Frontal cortex (tissue), 4 donors: Measurements from ENCODE around the gene TSHR. TPM values are rescaled to one million over a fixed set of nuclear protein-coding genes. Genes with fewer than 3 reads are reported as not detected.
"Not testable (repeated sequence)": the region's sequence is repeated elsewhere in the genome, so short reads cannot be mapped to it uniquely, and the experiment has no call there.

Experiments used
- DNase-seq, 2 donors: peaks; one replicate each; pipeline ENCODE4 v3.0.0; 2012; ENCODE audit warnings: low spot score in 2 of 2
- FAIRE-seq: peaks from 2 replicates; lab custom pipeline; 2012; peaks lifted over from hg19 to GRCh38; lab: Jason Lieb, UNC
- total RNA-seq: library from RNA; depleted of rRNA; stranded (reverse); fragments of >200 nt; gene quantifications from one replicate; pipeline ENCODE4 v1.2.3, GENCODE V29; 2014
- donor health status: control.
- donor health status: control.
- donor health status: control.

TSHR gene
- total RNA-seq, 1 donor from 2014 or later = 0.41 TPM

GRCh38 chr14:81055971-81056370, 100.5 kb downstream of the TSHR start:
- DNase-seq (no peak), FAIRE-seq (no peak)

- DNase-seq (no peak), FAIRE-seq (no peak)
Observed at GRCh38 chr14:81062380-81062779, 107.0 kb downstream of the TSHR start.

GRCh38 chr14:81062816-81063215, 107.4 kb downstream of the TSHR start:
- DNase-seq (no peak), FAIRE-seq (no peak)

DNA sequence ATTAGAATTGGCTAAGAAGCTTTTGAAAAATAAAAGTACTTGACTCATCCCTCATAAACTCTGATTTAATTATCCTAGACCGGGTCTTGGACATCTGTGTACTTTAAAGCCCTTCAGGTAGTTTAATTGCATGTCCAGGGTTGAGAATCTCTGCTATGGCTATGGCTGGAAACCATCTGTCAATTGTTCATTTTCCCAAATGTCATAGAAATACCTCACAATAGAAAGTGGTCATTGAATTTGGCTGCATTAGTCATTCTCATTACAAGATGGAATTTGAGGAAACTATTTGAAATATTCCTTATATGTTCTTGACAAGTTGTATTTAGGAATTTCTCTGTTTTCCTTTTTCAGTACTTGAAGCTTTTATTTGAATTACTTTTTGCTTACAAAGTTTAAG, 111.3 kb downstream of the TSHR start:
- no peak for DNase-seq
- no peak for FAIRE-seq

- FAIRE-seq (no peak), DNase-seq (no peak)
Observed at GRCh38 chr14:81067156-81067555, 111.7 kb downstream of the TSHR start.

- no peak for DNase-seq
- FAIRE-seq = no peak
Observed at GRCh38 chr14:81068176-81068782, 112.9 kb downstream of the TSHR start.

GRCh38 chr14:81070511-81070910, 115.1 kb downstream of the TSHR start:
- DNase-seq (no peak), FAIRE-seq (no peak)

DNA sequence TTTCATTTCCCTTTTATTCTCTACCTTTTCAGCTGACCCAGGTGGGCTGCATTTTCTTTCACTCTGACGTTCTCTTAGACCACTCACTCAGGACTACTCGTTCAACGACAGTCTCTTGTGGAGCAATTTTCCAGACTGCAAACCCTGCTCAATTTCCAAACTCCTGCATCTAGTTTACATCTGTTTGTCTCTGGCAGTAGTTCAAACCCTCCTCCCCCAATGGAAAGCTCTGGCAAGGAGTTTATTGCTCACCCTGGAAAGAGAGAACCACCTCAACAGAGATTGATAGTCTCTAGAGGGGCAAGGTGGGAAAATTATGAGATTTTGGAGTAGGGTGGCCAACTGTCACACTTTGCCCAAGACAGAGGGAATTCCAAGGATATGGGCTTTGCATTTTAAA, 130.2 kb downstream of the TSHR start:
- DNase-seq (no peak), FAIRE-seq (no peak)

GRCh38 chr14:81087230-81087629, 131.8 kb downstream of the TSHR start:
- no peak for FAIRE-seq

GRCh38 chr14:81091139-81091538, 135.7 kb downstream of the TSHR start:
- DNase-seq (no peak), FAIRE-seq (no peak)

More at GRCh38 chr14:81087230-81087629, 131.8 kb downstream of the TSHR start:
- no peak for DNase-seq

DNA sequence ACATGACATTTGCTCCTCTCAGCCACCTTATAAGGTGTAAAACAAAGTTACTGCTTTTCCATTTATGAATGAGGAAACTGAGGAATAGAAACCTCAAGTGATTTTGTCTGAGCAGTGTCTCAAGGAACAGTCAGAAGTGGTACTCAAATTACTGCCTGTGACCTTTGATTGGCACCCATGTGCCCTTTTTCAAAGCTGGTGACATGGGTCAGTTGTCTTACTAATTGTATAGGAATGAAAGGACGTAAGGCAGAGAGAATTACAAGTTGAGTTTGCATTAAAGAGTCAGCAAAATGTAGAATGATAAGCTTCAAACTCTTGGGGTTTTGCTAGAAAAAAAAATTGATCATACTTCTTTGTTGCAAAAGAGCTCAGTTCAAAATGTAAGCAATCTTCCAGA, 136.2 kb downstream of the TSHR start:
- FAIRE-seq = no peak
- DNase-seq = no peak

DNA sequence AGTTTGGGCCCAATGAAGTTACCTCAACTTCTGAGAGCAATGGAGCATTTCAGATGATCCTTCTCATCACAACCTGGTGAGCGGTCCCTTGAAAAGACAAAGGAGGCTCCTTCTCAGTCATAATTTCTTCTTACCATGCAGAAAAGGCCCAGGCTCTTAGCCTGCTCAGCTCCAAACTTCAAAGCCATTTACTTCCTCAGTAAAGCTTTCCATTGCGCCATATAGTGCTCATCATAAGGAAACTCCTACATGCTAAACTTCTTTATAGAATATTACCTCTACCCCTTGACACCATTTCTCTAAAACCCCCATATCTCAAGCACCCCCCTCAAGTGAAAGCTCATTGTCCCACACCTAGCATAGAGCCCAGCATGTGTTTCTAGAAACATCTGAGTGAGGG, 138.2 kb downstream of the TSHR start:
- DNase-seq (no peak), FAIRE-seq (no peak)

DNA sequence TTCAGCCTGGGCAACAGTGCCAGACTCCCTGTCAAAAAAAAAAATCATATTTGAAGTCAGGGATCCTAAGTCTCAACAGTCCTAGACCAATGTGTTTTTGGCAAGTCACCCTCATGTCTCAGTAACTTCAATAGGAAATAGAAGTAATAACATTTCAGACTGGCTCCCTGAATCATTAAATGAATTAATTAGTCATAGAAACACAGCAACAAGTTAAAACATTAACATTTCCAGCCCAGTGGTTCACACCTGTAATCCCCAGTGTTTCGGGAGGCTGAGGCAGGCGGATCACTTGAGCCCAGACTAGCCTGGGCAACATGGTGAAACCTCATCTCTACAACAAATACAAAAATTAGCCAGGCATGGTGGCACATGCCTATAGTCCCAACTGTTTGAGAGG, 140.1 kb downstream of the TSHR start:
- FAIRE-seq (no peak), DNase-seq (no peak)

GRCh38 chr14:81096656-81097055, 141.2 kb downstream of the TSHR start:
- no peak for FAIRE-seq
- no peak for DNase-seq

- FAIRE-seq (no peak), DNase-seq (no peak)
Observed at GRCh38 chr14:81102217-81102616, 146.8 kb downstream of the TSHR start.

GRCh38 chr14:81103443-81103842, 148.0 kb downstream of the TSHR start:
- no peak for DNase-seq
- no peak for FAIRE-seq

DNA sequence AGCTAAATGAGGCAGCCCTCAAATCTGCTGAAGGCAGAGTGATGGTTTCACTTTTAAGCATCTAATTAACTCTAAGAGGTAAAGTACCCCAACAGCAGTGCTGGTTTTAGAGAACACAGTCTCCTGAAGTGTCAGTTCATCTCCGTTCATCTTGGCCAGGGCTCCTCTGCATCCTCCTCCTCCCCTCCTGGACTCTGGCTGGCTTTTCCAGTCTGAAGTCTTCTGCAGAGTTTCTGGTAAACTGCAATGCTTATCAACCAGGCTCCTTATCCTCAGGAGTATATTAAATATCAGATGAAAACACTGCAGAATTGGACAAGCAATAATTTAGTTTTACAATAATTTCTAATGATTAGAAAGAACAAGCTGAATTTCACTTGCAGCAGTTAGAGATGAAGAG, 150.0 kb downstream of the TSHR start:
- DNase-seq = no peak
- no peak for FAIRE-seq

DNA sequence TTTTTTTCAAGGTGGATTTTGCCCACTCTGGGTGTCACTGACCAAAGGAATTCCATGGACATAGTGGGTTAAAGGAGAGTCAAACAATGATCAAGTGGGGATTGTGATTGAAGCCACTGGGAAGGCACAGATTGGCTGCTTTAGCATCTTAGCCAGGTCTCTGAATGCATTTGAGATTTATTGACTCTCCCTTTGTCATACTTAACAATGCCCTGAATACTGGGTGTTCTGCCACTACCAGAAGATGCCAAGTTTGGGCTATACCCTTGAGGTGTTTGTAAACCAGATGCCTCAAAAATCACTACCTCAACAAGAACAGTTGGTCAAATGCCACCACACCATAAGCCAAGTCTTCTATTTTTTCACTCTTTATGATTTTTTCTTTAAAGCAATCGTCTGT, 150.5 kb downstream of the TSHR start:
- no peak for DNase-seq
- no peak for FAIRE-seq

- FAIRE-seq = no peak
- no peak for DNase-seq
Observed at GRCh38 chr14:81110186-81110585, 154.8 kb downstream of the TSHR start.

- FAIRE-seq (no peak), DNase-seq (no peak)
Observed at GRCh38 chr14:81113176-81113575, 157.8 kb downstream of the TSHR start.

DNA sequence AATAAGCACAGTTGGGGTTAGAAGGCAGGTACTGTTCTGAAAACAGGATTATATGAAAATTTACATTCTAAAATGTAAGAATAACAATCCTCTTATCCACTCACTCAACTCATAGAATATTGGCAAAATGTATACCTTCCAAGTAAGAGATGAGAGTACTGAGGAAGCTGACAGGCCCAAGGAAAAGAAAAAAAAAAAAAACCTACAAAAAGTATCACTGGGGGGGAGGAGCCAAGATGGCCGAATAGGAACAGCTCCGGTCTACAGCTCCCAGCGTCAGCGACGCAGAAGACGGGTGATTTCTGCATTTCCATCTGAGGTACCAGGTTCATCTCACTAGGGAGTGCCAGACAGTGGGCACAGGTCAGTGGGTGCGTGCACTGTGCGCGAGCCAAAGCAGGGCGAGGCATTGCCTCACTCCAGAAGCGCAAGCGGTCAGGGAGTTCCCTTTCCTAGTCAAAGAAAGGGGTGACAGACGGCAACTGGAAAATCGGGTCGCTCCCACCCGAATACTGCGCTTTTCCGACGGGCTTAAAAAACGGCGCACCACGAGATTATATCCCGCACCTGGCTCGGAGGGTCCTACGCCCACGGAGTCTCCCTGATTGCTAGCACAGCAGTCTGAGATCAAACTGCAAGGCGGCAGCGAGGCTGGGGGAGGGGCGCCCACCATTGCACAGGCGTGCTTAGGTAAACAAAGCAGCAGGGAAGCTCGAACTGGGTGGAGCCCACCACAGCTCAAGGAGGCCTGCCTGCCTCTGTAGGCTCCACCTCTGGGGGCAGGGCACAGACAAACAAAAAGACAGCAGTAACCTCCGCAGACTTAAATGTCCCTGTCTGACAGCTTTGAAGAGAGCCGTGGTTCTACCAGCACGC, 158.8 kb downstream of the TSHR start:
- DNase-seq, FAIRE-seq: not testable (repeated sequence)

- DNase-seq (no peak), FAIRE-seq (no peak)
Observed at GRCh38 chr14:81120501-81120900, 165.1 kb downstream of the TSHR start.
